DND-41 (cell line): Measurements from ENCODE around the gene INAFM1.

Experiments used
- CTCF ChIP-seq: IDR thresholded peaks from 2 replicates; pipeline ENCODE4 v1.5.1; 2012; ENCODE audit warnings: borderline replicate concordance, low read length, moderate library complexity, mild to moderate bottlenecking; ENCODE audit not compliant: poor library complexity, severe bottlenecking; ENCODE audit errors: extremely low read depth
- EZH2 ChIP-seq: IDR thresholded peaks from 3 replicates; pipeline ENCODE4 v1.6.1; 2012; ENCODE audit warnings: borderline replicate concordance, low read depth, mild to moderate bottlenecking, moderate library complexity, low read length, inconsistent platforms; ENCODE audit not compliant: severe bottlenecking

GRCh38 chr19:47239152-47239551 is 35.5 kb upstream of the INAFM1 start:
- no peak for TF ChIP-seq CTCF
- TF ChIP-seq EZH2: no peak
